H1 (cell line): ENCODE data around the gene COA3. TPM values are rescaled to one million over a fixed set of nuclear protein-coding genes. Genes with fewer than 3 reads are reported as not detected.

Experiments
- ATF3 ChIP-seq: IDR thresholded peaks from 2 replicates; pipeline ENCODE4 v1.6.1; 2011; ENCODE audit warnings: low read depth, mild to moderate bottlenecking, low read length; ENCODE audit not compliant: insufficient read depth
- FOSL1 ChIP-seq: IDR thresholded peaks from 2 replicates; pipeline ENCODE4 v1.6.1; 2011; ENCODE audit warnings: mild to moderate bottlenecking, low read depth, low read length, moderate library complexity; ENCODE audit not compliant: insufficient read depth
- PHF8 ChIP-seq: fragments of 200-600 bp; sonication (generic); conservative IDR thresholded peaks from 2 replicates; pipeline ENCODE4 v1.7.1; 2012; ENCODE audit warnings: low read depth, mild to moderate bottlenecking, inconsistent platforms, low read length, moderate library complexity
- POLR2AphosphoS5 ChIP-seq: IDR thresholded peaks from 2 replicates; pipeline ENCODE4 v1.6.1; 2011; ENCODE audit warnings: low read depth, low read length
- SIN3A ChIP-seq, 2 experiments: IDR thresholded peaks in 1 of 2; conservative IDR thresholded peaks in 1 of 2; 2 replicates each; pipeline ENCODE4 v1.6.1; 2011 to 2012; ENCODE audit warnings: low read length in 2 of 2, improper control_type of control experiment in 1 of 2, low read depth in 1 of 2, mild to moderate bottlenecking in 1 of 2
- SP1 ChIP-seq: IDR thresholded peaks from 2 replicates; pipeline ENCODE4 v1.6.1; 2011; ENCODE audit warnings: low read depth, low read length
- USF2 ChIP-seq: IDR thresholded peaks from 2 replicates; pipeline ENCODE4 v1.6.1; 2011; ENCODE audit warnings: low read length, improper control_type of control experiment
- polyA plus RNA-seq, 7 experiments: library from polyadenylated mRNA; depleted of rRNA in 3 of 7; stranded (reverse) in 5 of 7; unstranded in 2 of 7; fragments of >200 nt in 5 of 7; fragments of 200-250 nt in 2 of 7; gene quantifications; 1 replicate in 5 of 7; 2 replicates in 1 of 7; 4 replicates in 1 of 7; pipeline versions ENCODE4 v1.2.1 to v1.2.3, GENCODE V29; 2011 to 2013; ENCODE audit warnings: missing spikeins in 2 of 7, mixed read lengths in 2 of 7
- total RNA-seq: library from RNA; stranded (reverse); fragmentation: NEBNext Ultra II Directional; extraction: Animal tissue kit (Norgen Biotek cat#: 25700); gene quantifications from 2 replicates; pipeline ENCODE4 v1.2.1, GENCODE V29; 2021

COA3 gene
- total and polyA plus RNA-seq, 2 of the 8 experiments (the other 6 are each of a cell fraction or from before 2014, with no cell fraction given) = 68.4 to 143 TPM

DNA sequence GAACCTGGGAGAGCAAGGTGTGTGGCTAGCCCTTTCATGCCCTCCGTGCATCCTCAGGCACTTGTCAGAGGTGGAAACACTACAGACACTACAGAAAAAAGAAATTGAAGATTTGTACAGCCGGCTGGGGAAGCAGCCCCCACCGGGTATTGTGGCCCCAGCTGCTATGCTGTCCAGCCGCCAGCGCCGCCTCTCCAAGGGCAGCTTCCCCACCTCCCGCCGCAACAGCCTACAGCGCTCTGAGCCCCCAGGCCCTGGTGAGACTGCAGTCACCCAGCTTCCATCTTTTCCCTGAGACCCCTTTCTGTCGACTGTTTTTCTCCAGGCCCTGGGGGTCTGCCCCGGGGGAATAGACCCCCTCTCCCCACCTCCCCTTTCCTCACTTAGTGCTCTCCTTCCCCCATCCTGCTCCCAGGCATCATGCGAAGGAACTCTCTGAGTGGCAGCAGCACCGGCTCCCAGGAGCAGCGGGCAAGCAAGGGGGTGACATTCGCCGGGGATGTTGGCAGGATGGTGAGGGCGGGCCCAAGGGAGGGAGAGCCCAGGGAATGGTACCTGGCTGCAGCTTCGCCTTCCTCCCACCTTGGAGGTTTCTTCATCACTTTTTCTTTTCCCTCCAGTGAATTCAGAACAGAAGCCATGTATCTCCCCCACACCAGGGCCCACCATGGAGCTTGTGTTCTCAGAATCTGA lies 2.3 kb downstream of the COA3 start (continued):
- TF ChIP-seq ATF3 (no peak), USF2 (no peak), POLR2AphosphoS5 (no peak), PHF8 (no peak), SP1 (no peak), FOSL1 (no peak), SIN3A (conservative IDR thresholded peaks at IDR 0.05 in 1 of 2, IDR thresholded peaks at IDR 0.05 in 1 of 2; ENCODE audit: low read depth in 1 of 2, low read length in 2 of 2) (no peak)
